GM23338 (cell line): ENCODE measurements around the gene UGT1A10.

Experiments
- EZH2 ChIP-seq: fragments of 200-600 bp; sonication (generic); IDR thresholded peaks from one replicate; pipeline ENCODE4 v1.8.0; 2017; ENCODE audit warnings: antibody characterized with exemption, mild to moderate bottlenecking, low read depth; ENCODE audit not compliant: unreplicated experiment
- EZH2phosphoT487 ChIP-seq: fragments of 200-600 bp; sonication (generic); IDR thresholded peaks from one replicate; pipeline ENCODE4 v1.8.1; 2018; ENCODE audit warnings: antibody characterized with exemption; ENCODE audit not compliant: unreplicated experiment
- JUNB ChIP-seq: IDR thresholded peaks from one replicate; pipeline ENCODE4 v1.6.1; 2016; ENCODE audit warnings: antibody characterized with exemption; ENCODE audit not compliant: unreplicated experiment
- POLR2AphosphoS5 ChIP-seq: IDR thresholded peaks from 2 replicates; pipeline ENCODE4 v1.6.1; 2016; ENCODE audit warnings: antibody characterized with exemption, low read depth
- TF ChIP-seq, protein P1 (sequence below): IDR thresholded peaks from one replicate; pipeline ENCODE4 v1.6.1; 2018; ENCODE audit warnings: antibody characterized with exemption; ENCODE audit not compliant: unreplicated experiment
- TF ChIP-seq, protein P2 (sequence below), 2 experiments: fragments of 200-600 bp in 1 of 2; sonication (generic) in 1 of 2; conservative IDR thresholded peaks; 2 replicates each; pipeline versions ENCODE4 v1.5.1 to v1.6.1; 2016 to 2017; ENCODE audit warnings: antibody characterized with exemption in 2 of 2, low read depth in 2 of 2, mild to moderate bottlenecking in 2 of 2, moderate library complexity in 1 of 2

DNA sequence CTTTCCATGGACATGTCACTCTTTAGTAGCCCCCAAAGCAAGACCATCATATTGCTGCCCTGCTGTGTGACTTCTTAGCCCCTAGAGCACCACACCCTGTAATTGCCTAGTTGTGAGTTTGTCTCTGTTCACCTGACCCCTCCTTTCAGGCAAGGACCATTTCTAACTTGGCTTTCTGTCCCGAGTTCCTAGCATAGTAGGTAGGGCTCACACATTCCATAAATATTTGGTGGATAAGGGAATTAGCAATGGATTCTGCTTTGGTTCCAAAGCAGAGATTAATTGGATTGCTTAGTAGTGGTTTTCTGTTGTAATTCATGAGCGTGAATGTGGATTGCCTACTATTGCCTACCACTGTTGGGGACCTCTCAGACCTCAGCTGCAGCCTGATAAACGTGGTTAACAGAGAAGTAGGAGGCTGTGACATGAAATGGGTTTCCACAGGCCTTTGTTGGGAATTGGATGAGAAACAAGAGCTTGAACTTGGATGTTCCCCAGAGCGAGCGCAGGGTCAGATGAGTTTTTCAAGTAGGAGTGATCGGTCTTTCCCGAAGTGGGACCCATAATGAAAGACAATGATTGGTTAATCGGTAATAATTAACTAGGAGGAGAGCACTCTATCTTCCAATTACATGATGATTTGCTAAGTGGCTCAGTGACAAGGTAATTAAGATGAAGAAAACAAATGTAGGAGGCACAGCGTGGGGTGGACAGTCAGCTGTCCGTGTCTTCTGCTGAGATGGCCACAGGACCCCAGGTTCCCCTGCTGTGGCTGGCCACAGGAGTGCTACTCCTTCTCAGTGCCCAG is 110.4 kb downstream of the UGT1A10 start:
- TF ChIP-seq, protein P1, sequence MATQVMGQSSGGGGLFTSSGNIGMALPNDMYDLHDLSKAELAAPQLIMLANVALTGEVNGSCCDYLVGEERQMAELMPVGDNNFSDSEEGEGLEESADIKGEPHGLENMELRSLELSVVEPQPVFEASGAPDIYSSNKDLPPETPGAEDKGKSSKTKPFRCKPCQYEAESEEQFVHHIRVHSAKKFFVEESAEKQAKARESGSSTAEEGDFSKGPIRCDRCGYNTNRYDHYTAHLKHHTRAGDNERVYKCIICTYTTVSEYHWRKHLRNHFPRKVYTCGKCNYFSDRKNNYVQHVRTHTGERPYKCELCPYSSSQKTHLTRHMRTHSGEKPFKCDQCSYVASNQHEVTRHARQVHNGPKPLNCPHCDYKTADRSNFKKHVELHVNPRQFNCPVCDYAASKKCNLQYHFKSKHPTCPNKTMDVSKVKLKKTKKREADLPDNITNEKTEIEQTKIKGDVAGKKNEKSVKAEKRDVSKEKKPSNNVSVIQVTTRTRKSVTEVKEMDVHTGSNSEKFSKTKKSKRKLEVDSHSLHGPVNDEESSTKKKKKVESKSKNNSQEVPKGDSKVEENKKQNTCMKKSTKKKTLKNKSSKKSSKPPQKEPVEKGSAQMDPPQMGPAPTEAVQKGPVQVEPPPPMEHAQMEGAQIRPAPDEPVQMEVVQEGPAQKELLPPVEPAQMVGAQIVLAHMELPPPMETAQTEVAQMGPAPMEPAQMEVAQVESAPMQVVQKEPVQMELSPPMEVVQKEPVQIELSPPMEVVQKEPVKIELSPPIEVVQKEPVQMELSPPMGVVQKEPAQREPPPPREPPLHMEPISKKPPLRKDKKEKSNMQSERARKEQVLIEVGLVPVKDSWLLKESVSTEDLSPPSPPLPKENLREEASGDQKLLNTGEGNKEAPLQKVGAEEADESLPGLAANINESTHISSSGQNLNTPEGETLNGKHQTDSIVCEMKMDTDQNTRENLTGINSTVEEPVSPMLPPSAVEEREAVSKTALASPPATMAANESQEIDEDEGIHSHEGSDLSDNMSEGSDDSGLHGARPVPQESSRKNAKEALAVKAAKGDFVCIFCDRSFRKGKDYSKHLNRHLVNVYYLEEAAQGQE, result no peak
- TF ChIP-seq EZH2phosphoT487, result no peak
- TF ChIP-seq, protein P2, sequence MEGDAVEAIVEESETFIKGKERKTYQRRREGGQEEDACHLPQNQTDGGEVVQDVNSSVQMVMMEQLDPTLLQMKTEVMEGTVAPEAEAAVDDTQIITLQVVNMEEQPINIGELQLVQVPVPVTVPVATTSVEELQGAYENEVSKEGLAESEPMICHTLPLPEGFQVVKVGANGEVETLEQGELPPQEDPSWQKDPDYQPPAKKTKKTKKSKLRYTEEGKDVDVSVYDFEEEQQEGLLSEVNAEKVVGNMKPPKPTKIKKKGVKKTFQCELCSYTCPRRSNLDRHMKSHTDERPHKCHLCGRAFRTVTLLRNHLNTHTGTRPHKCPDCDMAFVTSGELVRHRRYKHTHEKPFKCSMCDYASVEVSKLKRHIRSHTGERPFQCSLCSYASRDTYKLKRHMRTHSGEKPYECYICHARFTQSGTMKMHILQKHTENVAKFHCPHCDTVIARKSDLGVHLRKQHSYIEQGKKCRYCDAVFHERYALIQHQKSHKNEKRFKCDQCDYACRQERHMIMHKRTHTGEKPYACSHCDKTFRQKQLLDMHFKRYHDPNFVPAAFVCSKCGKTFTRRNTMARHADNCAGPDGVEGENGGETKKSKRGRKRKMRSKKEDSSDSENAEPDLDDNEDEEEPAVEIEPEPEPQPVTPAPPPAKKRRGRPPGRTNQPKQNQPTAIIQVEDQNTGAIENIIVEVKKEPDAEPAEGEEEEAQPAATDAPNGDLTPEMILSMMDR (conservative IDR thresholded peaks at IDR 0.05; ENCODE audit: low read depth in 2 of 2), result no peak
- TF ChIP-seq POLR2AphosphoS5, result no peak
- TF ChIP-seq JUNB, result no peak
- no peak for TF ChIP-seq EZH2
